PC-3 (cell line): Measurements from ENCODE around the gene CCDC142. TPM values are rescaled to one million over a fixed set of nuclear protein-coding genes. Genes with fewer than 3 reads are reported as not detected.

Experiments
- ATAC-seq: fragments of 200-7000 bp; cut with Tn5 transposase; 2 replicates; pipeline ENCODE4 v1.9.1; 2020; ENCODE audit warnings: mild to moderate bottlenecking, moderate library complexity
- BruUV-seq: library from RNA; stranded (reverse); fragments of 400-500 nt; replicated peaks from 2 replicates; lab custom pipeline; 2021; lab: Mats Ljungman, UMichigan
- CTCF ChIA-PET: fragments of 300-600 bp; sonication (Branson Sonifier 250); formaldehyde crosslinking; loops from one replicate; lab custom pipeline; 2022; ENCODE audit warnings: antibody characterized with exemption; lab: Charles Lee
- POLR2A ChIA-PET: fragments of 300-600 bp; sonication (Branson Sonifier 250); formaldehyde crosslinking; loops from one replicate; lab custom pipeline; 2022; ENCODE audit warnings: antibody characterized with exemption; ENCODE audit not compliant: unreplicated experiment; lab: Charles Lee
- DNase-seq: peaks from one replicate; pipeline ENCODE4 v3.0.0-alpha.2; 2015
- H2AFZ ChIP-seq: fragments of 300-600 bp; sonication (generic); 2 replicates; pipeline ENCODE4 v1.6.0; 2016; ENCODE audit warnings: antibody characterized with exemption, low read length
- H3F3A ChIP-seq: fragments of 300-600 bp; sonication (generic); one replicate; pipeline ENCODE4 v1.6.0; 2017; ENCODE audit warnings: antibody characterized with exemption, low read length, control low read depth, mild to moderate bottlenecking; ENCODE audit not compliant: unreplicated experiment
- H3K27ac ChIP-seq: fragments of 300-600 bp; sonication (generic); 2 replicates; pipeline ENCODE4 v1.5.1; 2016; ENCODE audit warnings: mild to moderate bottlenecking, low read length
- H3K27me3 ChIP-seq: fragments of 300-600 bp; sonication (generic); 2 replicates; pipeline ENCODE4 v1.6.1; 2016; ENCODE audit warnings: low read length, mixed read lengths
- H3K36me3 ChIP-seq: fragments of 300-600 bp; sonication (generic); 2 replicates; pipeline ENCODE4 v1.6.1; 2016; ENCODE audit warnings: low read depth, mixed run types, low read length, mixed read lengths
- H3K4me1 ChIP-seq: fragments of 300-600 bp; sonication (generic); 2 replicates; pipeline ENCODE4 v1.5.1; 2016; ENCODE audit warnings: low read length; ENCODE audit not compliant: insufficient read depth
- H3K4me2 ChIP-seq: fragments of 300-600 bp; sonication (generic); 2 replicates; pipeline ENCODE4 v1.6.0; 2016; ENCODE audit warnings: low read length
- H3K4me3 ChIP-seq: fragments of 300-600 bp; sonication (generic); 2 replicates; pipeline ENCODE4 v1.5.1; 2016; ENCODE audit warnings: mild to moderate bottlenecking, low read length, mixed read lengths
- H3K79me2 ChIP-seq: fragments of 300-600 bp; sonication (generic); 2 replicates; pipeline ENCODE4 v1.6.1; 2017; ENCODE audit warnings: low read length, mixed read lengths
- H3K9ac ChIP-seq: fragments of 300-600 bp; sonication (generic); 2 replicates; pipeline ENCODE4 v1.6.0; 2016; ENCODE audit warnings: mild to moderate bottlenecking, low read length
- H3K9me2 ChIP-seq: fragments of 300-600 bp; sonication (generic); replicated peaks from 2 replicates; pipeline ENCODE4 v1.6.1; 2016; ENCODE audit warnings: mixed run types, low read length, mixed read lengths
- H3K9me3 ChIP-seq: fragments of 300-600 bp; sonication (generic); 2 replicates; pipeline ENCODE4 v1.6.1; 2016; ENCODE audit warnings: low read length, mixed read lengths
- H4K20me1 ChIP-seq: fragments of 300-600 bp; sonication (generic); 2 replicates; pipeline ENCODE4 v1.6.1; 2016; ENCODE audit warnings: low read length, mixed read lengths
- EZH2 ChIP-seq: fragments of 300-600 bp; sonication (generic); IDR thresholded peaks from one replicate; pipeline ENCODE4 v1.6.1; 2017; ENCODE audit warnings: antibody characterized with exemption, mild to moderate bottlenecking, low read length; ENCODE audit not compliant: unreplicated experiment
- EZH2phosphoT487 ChIP-seq: fragments of 300-600 bp; sonication (generic); IDR thresholded peaks from 2 replicates; pipeline ENCODE4 v1.6.1; 2018; ENCODE audit warnings: mild to moderate bottlenecking, antibody characterized with exemption, low read length, borderline replicate concordance
- intact Hi-C: fragments of 100-400 bp; cut with micrococcal nuclease; formaldehyde crosslinking; loops from 2 replicates; pipeline ENCODE4 v1.9.0; 2023
- total RNA-seq: library from RNA; depleted of rRNA; stranded (reverse); fragments of >200 nt; gene quantifications from 2 replicates; pipeline ENCODE4 v1.2.3, GENCODE V29; 2014
- TF ChIP-seq, protein P1 (sequence below): fragments of 300-600 bp; sonication (generic); conservative IDR thresholded peaks from 2 replicates; pipeline ENCODE4 v1.5.1; 2017; ENCODE audit warnings: antibody characterized with exemption, low read depth, mild to moderate bottlenecking, low read length

CCDC142 gene
- total RNA-seq, 1 experiment from 2014 or later = 14.7 TPM

DNA sequence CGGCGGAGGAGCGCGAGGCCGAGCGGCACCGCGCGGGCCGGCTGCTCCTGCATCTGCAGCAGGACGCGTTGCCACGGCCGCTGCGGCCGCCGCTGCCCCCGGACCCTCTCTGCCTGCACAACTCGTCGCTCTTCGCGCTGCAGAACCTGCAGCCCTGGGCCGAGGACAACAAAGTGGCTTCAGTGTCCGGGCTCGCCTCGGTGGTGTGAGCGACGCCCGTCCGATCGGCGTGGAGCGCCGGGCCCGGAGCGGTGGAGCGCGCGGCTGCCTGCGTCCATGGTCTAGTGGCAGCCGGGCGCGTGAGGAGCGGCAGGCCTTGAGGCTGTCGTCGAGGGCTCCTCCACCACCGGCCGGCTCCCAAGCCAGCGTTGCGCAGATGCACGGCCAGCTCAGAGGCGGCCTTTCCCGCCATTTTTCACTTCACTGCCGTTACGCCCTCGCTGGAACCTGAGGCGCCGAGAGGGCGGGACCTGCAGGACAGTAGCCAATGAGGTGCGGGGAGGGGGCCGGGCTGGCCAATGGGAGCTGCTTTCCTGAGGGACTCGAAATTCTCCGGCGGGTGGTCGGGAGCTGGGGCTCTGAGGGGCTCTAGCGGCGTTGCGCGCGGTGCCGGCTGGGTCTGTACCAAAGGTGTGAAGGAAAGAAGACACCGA lies 33.3 kb upstream of the CCDC142 start:
- intact Hi-C loops = no loop called here
- no peak for ATAC-seq
- TF ChIP-seq EZH2phosphoT487 (no peak), EZH2 (no peak)
- TF ChIP-seq, protein P1, sequence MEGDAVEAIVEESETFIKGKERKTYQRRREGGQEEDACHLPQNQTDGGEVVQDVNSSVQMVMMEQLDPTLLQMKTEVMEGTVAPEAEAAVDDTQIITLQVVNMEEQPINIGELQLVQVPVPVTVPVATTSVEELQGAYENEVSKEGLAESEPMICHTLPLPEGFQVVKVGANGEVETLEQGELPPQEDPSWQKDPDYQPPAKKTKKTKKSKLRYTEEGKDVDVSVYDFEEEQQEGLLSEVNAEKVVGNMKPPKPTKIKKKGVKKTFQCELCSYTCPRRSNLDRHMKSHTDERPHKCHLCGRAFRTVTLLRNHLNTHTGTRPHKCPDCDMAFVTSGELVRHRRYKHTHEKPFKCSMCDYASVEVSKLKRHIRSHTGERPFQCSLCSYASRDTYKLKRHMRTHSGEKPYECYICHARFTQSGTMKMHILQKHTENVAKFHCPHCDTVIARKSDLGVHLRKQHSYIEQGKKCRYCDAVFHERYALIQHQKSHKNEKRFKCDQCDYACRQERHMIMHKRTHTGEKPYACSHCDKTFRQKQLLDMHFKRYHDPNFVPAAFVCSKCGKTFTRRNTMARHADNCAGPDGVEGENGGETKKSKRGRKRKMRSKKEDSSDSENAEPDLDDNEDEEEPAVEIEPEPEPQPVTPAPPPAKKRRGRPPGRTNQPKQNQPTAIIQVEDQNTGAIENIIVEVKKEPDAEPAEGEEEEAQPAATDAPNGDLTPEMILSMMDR = no peak
- H3K27ac ChIP-seq = no peak overlapping the region
- H3K79me2 ChIP-seq = no peaks in the 10 kb centered on the region
- POLR2A ChIA-PET = no interaction called here
- H3K36me3 ChIP-seq = no peaks in the 10 kb centered on the region
- no peaks in the 10 kb centered on the region for H4K20me1 ChIP-seq
- 0 out of 2 replicates have a peak, but pooled peaks cover 3% of the 10 kb centered on the region for H3K4me1 ChIP-seq
- no peak overlapping the region for H3K4me3 ChIP-seq
- no peak overlapping the region for H2AFZ ChIP-seq
- no peaks in the 10 kb centered on the region for H3K9me3 ChIP-seq
- H3K9ac ChIP-seq = no peak overlapping the region
- no peaks in the 10 kb centered on the region for H3K9me2 ChIP-seq
- no TSS peak for BruUV-seq
- no peak for DNase-seq
- no peaks in the 10 kb centered on the region for H3F3A ChIP-seq
- no peak overlapping the region for H3K4me2 ChIP-seq
- H3K27me3 ChIP-seq = no peaks in the 10 kb centered on the region
- CTCF ChIA-PET = no interaction called here

DNA sequence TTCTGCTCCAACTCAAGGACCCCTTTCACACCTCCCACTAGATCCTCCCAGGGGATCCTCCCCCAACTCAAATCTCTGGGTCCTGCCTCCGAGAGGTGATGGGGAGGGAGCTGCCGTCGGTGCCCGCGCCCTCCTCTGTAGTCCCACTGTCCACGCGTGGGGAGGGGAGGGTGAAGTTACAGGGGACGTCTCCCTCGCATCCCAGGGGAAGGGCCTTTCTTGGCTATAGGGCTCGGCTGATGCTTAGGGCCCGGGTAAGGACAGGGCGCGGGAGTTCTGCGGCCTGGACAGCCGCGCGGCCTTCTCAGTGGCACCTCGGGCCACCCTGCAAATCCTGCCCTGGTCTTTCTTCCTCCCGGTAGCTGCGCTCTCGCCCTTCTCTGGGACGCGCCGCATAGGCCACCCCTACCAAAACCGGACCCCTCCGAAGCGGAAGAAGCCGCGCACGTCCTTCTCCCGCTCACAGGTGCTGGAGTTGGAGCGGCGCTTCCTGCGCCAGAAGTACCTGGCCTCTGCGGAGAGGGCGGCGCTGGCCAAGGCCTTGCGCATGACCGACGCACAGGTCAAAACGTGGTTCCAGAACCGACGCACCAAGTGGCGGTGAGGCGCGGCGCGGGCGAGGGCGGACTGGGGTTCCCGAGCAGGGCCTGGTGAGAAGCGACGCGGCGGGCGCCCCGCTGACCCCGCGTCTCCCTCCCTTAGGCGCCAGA lies 32.6 kb upstream of the CCDC142 start:
- CTCF ChIA-PET = no interaction called here
- H3F3A ChIP-seq = no peaks in the 10 kb centered on the region
- POLR2A ChIA-PET = no interaction called here
- no peaks in the 10 kb centered on the region for H3K9me2 ChIP-seq
- H3K4me2 ChIP-seq = no peak overlapping the region
- H2AFZ ChIP-seq = no peak overlapping the region
- no peaks in the 10 kb centered on the region for H3K79me2 ChIP-seq
- 0 out of 2 replicates have a peak, but pooled peaks cover 3% of the 10 kb centered on the region for H3K4me1 ChIP-seq
- no peaks in the 10 kb centered on the region for H3K36me3 ChIP-seq
- DNase-seq (no peak), ATAC-seq (no peak)
- BruUV-seq = no TSS peak
- no peak overlapping the region for H3K9ac ChIP-seq
- H3K4me3 ChIP-seq = no peak overlapping the region
- no peak overlapping the region for H3K27ac ChIP-seq
- no peaks in the 10 kb centered on the region for H4K20me1 ChIP-seq
- TF ChIP-seq, protein P1 = no peak
- no peaks in the 10 kb centered on the region for H3K27me3 ChIP-seq
- intact Hi-C loops = no loop called here
- no peaks in the 10 kb centered on the region for H3K9me3 ChIP-seq
